Neural cell (in vitro differentiated cells): ENCODE results near the gene PLCL2.

Experiments
- EP300 ChIP-seq: fragments of 450-650 bp; conservative IDR thresholded peaks from 2 replicates; pipeline ENCODE4 v1.6.1; 2014; ENCODE audit warnings: antibody characterized with exemption, mild to moderate bottlenecking, moderate library complexity; ENCODE audit not compliant: poor library complexity, severe bottlenecking
- EZH2 ChIP-seq: fragments of 200-600, 300-800 bp; shearing (Covaris generic), sonication (generic); IDR thresholded peaks from 2 replicates; pipeline ENCODE4 v1.6.1; 2014; ENCODE audit warnings: antibody characterized with exemption, low read length, borderline replicate concordance, mild to moderate bottlenecking; ENCODE audit not compliant: insufficient read depth, poor library complexity, severe bottlenecking
- MXI1 ChIP-seq: fragments of 450-650 bp; conservative IDR thresholded peaks from 2 replicates; pipeline ENCODE4 v1.6.1; 2014; ENCODE audit warnings: antibody characterized with exemption, mild to moderate bottlenecking; ENCODE audit not compliant: poor library complexity, severe bottlenecking
- POLR2AphosphoS5 ChIP-seq: IDR thresholded peaks from 2 replicates; pipeline ENCODE4 v1.6.1; 2012
- RAD21 ChIP-seq: fragments of 450-650 bp; conservative IDR thresholded peaks from 2 replicates; pipeline ENCODE4 v1.6.1; 2014; ENCODE audit warnings: antibody characterized with exemption, mild to moderate bottlenecking, moderate library complexity
- REST ChIP-seq: IDR thresholded peaks from 2 replicates; pipeline ENCODE4 v1.6.1; 2012; ENCODE audit warnings: borderline replicate concordance
- SMC3 ChIP-seq: fragments of 450-650 bp; conservative IDR thresholded peaks from 2 replicates; pipeline ENCODE4 v1.6.1; 2014; ENCODE audit warnings: antibody characterized with exemption, mild to moderate bottlenecking, moderate library complexity; ENCODE audit not compliant: poor library complexity
- TAF1 ChIP-seq: IDR thresholded peaks from 2 replicates; pipeline ENCODE4 v1.6.1; 2012; ENCODE audit warnings: low read depth
- TF ChIP-seq, protein P1 (sequence below): fragments of 450-650 bp; IDR thresholded peaks from 2 replicates; pipeline ENCODE4 v1.5.1; 2014; ENCODE audit warnings: antibody characterized with exemption, mild to moderate bottlenecking, moderate library complexity; ENCODE audit not compliant: poor library complexity, severe bottlenecking

- TF ChIP-seq POLR2AphosphoS5 (no peak), EZH2 (no peak), TAF1 (no peak), EP300 (no peak), REST (no peak), SMC3 (no peak), RAD21 (no peak), MXI1 (no peak)
- TF ChIP-seq, protein P1, sequence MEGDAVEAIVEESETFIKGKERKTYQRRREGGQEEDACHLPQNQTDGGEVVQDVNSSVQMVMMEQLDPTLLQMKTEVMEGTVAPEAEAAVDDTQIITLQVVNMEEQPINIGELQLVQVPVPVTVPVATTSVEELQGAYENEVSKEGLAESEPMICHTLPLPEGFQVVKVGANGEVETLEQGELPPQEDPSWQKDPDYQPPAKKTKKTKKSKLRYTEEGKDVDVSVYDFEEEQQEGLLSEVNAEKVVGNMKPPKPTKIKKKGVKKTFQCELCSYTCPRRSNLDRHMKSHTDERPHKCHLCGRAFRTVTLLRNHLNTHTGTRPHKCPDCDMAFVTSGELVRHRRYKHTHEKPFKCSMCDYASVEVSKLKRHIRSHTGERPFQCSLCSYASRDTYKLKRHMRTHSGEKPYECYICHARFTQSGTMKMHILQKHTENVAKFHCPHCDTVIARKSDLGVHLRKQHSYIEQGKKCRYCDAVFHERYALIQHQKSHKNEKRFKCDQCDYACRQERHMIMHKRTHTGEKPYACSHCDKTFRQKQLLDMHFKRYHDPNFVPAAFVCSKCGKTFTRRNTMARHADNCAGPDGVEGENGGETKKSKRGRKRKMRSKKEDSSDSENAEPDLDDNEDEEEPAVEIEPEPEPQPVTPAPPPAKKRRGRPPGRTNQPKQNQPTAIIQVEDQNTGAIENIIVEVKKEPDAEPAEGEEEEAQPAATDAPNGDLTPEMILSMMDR, result no peak
These were observed 145.7 kb downstream of the PLCL2 start for GRCh38 chr3:17030438-17030837.
